ENCODE measurements around the gene ANKRD33B.
"Not testable (repeated sequence)": the region's sequence is repeated elsewhere in the genome, so short reads cannot be mapped to it uniquely, and the experiment has no call there.

The ANKRD33B gene

GRCh38 chr5:10662661-10663488 lies 99.0 kb downstream of the ANKRD33B start:
- no peak for TF ChIP-seq CTCF (IDR thresholded peaks at IDR 0.05; ENCODE audit: low read depth, low read length, missing control alignments)
- no peak overlapping the region for H3K4me3 ChIP-seq (ENCODE audit: low read depth, low read length)
- no peak for DNase-seq (ENCODE audit: low read depth)

DNA sequence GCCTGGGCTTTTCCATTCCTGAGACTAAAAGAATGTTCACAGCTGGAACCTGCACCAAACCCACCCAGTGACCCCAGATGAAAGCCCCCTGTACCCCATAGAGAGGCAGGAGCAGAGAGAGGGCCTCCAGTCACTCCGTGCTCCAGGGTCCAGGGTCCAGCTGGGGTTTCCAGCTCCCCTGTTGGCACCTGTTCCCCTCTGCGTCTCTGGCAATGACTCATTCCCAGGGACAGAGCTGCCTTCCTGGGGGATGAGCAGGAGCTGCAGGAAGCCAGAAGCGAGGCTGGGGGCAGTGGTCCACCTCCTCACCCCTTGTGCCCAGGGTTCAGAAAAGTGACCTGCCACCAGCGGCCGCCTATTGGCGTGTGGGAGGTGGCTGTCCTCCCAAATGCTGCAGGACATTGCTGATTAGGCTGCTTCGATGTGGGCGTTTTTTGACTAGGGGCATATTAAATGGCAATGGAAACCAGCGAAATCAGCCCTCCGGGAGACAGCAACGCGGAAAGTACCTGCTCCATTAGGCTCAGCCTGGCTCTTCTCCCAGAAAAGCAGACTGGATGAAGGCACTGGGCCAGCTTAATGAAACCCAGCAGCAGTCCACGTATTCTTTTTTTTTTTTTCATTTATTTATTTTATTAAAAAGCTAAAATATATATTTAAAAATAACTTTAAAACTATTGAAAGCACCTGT lies 99.8 kb downstream of the ANKRD33B start:
- no peak overlapping the region for H3K4me3 ChIP-seq (ENCODE audit: low read depth, low read length)
- no peak for DNase-seq (ENCODE audit: low read depth)
- TF ChIP-seq CTCF (IDR thresholded peaks at IDR 0.05; ENCODE audit: low read depth, low read length, missing control alignments), result no peak

DNA sequence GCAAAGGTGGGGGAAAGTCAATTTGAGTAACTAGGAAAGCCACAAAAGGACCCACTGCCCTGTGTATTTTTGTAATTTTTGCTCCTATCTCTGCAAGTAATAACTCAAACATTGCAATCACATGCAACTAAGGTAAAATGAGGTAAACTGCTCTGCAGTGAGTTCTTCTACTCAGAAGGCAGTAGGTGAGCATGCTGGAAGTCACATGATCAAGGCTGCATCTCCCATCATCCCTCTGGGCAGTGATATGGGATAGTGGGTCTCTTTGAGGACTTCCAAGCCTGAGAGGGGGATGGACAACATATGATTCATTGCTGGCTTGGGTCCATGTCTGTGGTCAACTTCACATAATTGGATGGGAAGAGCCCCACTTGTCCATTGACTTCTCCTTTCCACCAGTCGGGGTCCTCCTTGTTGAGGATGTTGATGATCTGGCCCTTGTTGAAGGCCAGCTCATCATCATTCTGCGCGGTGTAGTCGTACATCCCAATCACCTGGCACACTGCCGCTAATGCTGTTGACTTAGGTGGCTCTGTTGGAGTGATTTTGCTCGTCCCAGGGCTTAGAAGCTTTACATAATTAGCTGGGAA lies 100.4 kb downstream of the ANKRD33B start:
- H3K4me3 ChIP-seq (ENCODE audit: low read depth, low read length); DNase-seq (ENCODE audit: low read depth): not testable (repeated sequence)

- no peak for DNase-seq (ENCODE audit: low read depth)
- TF ChIP-seq CTCF (IDR thresholded peaks at IDR 0.05; ENCODE audit: low read depth, low read length, missing control alignments), result no peak
- no peak overlapping the region for H3K4me3 ChIP-seq (ENCODE audit: low read depth, low read length)
Observed at GRCh38 chr5:10665799-10666198, 101.9 kb downstream of the ANKRD33B start.

DNA sequence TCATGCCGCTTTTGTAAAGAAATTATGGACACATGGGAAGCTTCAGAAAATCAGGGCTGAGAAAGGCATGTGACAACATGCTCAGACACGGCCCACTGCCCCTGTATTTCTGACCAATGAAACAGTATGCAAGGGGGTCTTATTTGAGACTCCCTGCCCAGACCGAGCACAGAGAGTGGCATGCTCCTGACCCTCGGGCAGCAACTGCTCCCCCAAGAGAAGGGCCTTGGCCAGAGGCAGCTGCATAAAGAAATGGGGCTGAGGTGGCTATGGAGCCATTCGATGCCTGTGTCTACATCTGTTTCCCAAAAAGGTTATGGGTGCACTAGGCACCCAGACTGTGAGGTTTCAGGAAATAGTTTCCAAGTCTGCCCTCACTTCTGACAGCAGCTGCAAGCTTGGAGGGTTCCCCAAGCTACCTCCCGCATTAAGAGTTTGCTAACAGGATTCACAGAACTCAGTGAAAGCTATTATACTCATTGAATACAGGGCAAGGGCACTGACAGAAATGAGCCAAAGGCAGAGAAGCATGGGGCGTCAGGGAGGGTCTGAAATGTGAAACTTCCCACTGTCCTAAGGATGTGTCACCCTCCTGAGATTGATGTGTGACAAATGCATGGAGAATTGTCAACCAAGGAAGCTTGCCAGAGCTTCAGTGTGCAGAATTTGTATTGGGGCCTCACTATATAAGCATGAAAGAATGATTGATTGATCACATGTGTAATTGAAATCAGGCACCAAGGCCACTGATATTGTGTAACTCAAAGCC lies 102.8 kb downstream of the ANKRD33B start:
- DNase-seq (ENCODE audit: low read depth), result no peak
- H3K4me3 ChIP-seq (ENCODE audit: low read depth, low read length), result no peak overlapping the region
- TF ChIP-seq CTCF (IDR thresholded peaks at IDR 0.05; ENCODE audit: low read depth, low read length, missing control alignments), result no peak

DNA sequence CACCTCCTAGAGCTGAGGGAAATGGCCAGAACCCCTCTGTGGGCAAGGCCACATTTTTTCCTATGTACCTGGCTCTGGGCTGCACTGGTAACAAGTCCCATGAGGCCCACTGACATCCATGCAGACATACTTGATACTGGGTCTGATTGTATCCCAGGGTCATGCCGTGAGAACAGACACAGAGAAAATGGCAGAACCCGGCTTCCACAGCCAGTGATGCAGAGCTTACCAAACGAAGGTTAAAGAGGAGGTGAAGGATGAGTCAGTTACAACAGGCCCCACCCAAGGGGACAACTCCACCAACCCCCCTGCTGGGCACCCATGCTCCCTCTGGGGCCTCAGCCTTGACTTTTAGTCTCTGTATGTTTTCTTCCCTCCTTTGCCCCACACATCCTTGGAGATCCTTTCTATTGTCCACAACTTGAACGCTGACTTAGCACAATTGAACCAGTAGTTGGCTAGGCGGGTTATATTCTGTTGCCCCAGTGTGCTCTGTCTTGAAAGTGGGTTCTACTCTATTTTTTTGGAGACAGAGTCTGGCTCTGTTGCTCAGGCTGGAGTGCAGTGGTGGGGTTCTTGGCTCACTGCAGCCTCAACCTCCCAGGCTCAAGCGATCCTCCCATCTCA lies 103.7 kb downstream of the ANKRD33B start:
- no peak for DNase-seq (ENCODE audit: low read depth)
- TF ChIP-seq CTCF (IDR thresholded peaks at IDR 0.05; ENCODE audit: low read depth, low read length, missing control alignments), result no peak
- no peak overlapping the region for H3K4me3 ChIP-seq (ENCODE audit: low read depth, low read length)

All from GM12864 (cell line).